HEK293T (cell line): Measurements from ENCODE around the gene USP17L22.
"Not testable (repeated sequence)": the region's sequence is repeated elsewhere in the genome, so short reads cannot be mapped to it uniquely, and the experiment has no call there.

Experiments used
- BHLHE40 ChIP-seq: fragments of 450-650 bp; IDR thresholded peaks from 2 replicates; pipeline ENCODE4 v1.6.1; 2016; ENCODE audit warnings: mild to moderate bottlenecking, moderate library complexity, borderline replicate concordance
- ELF4 ChIP-seq: fragments of 450-650 bp; IDR thresholded peaks from 2 replicates; pipeline ENCODE4 v1.6.1; 2017; ENCODE audit warnings: antibody characterized with exemption
- FOXM1 ChIP-seq: fragments of 450-650 bp; IDR thresholded peaks from 2 replicates; pipeline ENCODE4 v1.6.1; 2017; ENCODE audit warnings: mild to moderate bottlenecking, borderline replicate concordance
- HDGF ChIP-seq: fragments of 450-650 bp; IDR thresholded peaks from 2 replicates; pipeline ENCODE4 v1.6.1; 2017; ENCODE audit warnings: antibody characterized with exemption, borderline replicate concordance
- L3MBTL2 ChIP-seq: fragments of 450-650 bp; conservative IDR thresholded peaks from 2 replicates; pipeline ENCODE4 v1.6.1; 2016; ENCODE audit warnings: mild to moderate bottlenecking
- NFRKB ChIP-seq: fragments of 450-650 bp; IDR thresholded peaks from 2 replicates; pipeline ENCODE4 v1.6.1; 2016; ENCODE audit warnings: mild to moderate bottlenecking, moderate library complexity
- SUZ12 ChIP-seq: fragments of 450-650 bp; IDR thresholded peaks from 2 replicates; pipeline ENCODE4 v1.6.1; 2016; ENCODE audit warnings: mild to moderate bottlenecking
- TARDBP ChIP-seq: fragments of 450-650 bp; IDR thresholded peaks from 2 replicates; pipeline ENCODE4 v1.6.1; 2016
- ZNF384 ChIP-seq: fragments of 450-650 bp; IDR thresholded peaks from 2 replicates; pipeline ENCODE4 v1.6.1; 2016

GRCh38 chr4:9230249-9230648 is 37.2 kb upstream of the USP17L22 start:
- not testable (repeated sequence) for TF ChIP-seq ELF4, HDGF, ZNF384, FOXM1, BHLHE40, NFRKB, SUZ12, TARDBP, L3MBTL2
